ENCODE data around the gene BANF2.

The BANF2 gene

DNA sequence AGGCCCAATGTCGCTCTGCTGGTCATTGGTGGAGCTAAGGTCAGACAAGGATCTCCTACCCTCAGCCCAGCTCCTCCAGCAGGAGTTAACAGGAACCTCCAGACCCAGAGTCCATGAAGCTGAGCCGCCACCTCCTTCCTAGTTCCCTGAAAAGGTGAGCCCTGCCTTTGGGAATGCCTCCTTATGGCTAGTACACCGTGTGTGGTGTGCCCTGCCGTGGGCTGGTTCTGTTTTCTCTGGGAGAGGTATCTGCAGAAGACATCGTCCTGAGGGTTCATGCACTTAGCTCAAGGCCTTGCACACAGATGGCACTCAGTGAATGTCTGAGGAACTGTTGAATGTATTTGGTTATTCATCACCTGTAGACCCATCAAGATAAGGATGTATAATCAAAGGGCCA is 15.3 kb downstream of the BANF2 start:
- no peak overlapping the region for H3K4me3 ChIP-seq (ENCODE audit: low read depth, low read length)
- TF ChIP-seq, protein P1, sequence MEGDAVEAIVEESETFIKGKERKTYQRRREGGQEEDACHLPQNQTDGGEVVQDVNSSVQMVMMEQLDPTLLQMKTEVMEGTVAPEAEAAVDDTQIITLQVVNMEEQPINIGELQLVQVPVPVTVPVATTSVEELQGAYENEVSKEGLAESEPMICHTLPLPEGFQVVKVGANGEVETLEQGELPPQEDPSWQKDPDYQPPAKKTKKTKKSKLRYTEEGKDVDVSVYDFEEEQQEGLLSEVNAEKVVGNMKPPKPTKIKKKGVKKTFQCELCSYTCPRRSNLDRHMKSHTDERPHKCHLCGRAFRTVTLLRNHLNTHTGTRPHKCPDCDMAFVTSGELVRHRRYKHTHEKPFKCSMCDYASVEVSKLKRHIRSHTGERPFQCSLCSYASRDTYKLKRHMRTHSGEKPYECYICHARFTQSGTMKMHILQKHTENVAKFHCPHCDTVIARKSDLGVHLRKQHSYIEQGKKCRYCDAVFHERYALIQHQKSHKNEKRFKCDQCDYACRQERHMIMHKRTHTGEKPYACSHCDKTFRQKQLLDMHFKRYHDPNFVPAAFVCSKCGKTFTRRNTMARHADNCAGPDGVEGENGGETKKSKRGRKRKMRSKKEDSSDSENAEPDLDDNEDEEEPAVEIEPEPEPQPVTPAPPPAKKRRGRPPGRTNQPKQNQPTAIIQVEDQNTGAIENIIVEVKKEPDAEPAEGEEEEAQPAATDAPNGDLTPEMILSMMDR (conservative IDR thresholded peaks at IDR 0.05; ENCODE audit: low read depth, low read length): no peak
- no peak for DNase-seq (ENCODE audit: low read depth)

DNA sequence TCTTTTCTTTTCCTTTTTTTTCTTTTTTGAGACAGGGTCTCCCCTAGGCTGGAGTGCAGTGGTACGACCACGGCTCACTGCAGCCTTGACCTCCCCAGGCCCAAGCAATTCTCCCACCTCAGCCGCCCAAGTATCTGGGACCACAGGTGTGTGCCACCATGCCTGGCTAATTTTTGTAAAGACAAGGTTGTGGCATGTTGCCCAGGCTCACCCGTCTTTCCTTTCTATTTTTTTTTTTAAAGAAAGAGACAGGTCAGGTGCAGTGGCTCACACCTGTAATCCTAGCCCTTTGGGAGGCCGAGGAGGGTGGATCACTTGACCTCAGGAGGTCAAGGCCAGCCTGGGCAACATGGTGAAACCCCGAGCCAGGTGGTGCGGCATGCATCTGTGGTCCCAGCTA is 16.6 kb downstream of the BANF2 start:
- no peak overlapping the region for H3K4me3 ChIP-seq (ENCODE audit: low read depth, low read length)
- TF ChIP-seq, protein P1 (conservative IDR thresholded peaks at IDR 0.05; ENCODE audit: low read depth, low read length): no peak
- no peak for DNase-seq (ENCODE audit: low read depth)

DNA sequence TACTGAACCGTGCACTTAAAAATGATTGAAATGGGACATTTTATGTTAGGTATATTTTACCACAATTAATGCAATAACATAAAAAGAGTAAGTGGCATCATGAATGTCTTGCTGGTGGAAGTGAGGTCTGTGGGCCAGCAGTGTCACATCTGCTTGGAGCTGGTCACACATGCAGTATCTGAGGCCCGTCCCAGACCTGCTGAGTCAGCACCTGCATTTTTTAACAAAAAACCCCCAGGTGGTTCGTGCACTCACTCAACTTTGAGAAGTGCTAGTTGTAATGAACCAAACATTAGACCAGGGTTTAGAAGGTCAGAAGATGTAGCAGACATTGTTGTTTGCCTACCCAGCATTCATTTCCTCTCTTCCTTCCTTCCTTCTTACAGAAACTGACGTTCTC is 21.0 kb downstream of the BANF2 start:
- no peak overlapping the region for H3K4me3 ChIP-seq (ENCODE audit: low read depth, low read length)
- DNase-seq (ENCODE audit: low read depth): no peak
- TF ChIP-seq, protein P1 (conservative IDR thresholded peaks at IDR 0.05; ENCODE audit: low read depth, low read length): no peak

DNA sequence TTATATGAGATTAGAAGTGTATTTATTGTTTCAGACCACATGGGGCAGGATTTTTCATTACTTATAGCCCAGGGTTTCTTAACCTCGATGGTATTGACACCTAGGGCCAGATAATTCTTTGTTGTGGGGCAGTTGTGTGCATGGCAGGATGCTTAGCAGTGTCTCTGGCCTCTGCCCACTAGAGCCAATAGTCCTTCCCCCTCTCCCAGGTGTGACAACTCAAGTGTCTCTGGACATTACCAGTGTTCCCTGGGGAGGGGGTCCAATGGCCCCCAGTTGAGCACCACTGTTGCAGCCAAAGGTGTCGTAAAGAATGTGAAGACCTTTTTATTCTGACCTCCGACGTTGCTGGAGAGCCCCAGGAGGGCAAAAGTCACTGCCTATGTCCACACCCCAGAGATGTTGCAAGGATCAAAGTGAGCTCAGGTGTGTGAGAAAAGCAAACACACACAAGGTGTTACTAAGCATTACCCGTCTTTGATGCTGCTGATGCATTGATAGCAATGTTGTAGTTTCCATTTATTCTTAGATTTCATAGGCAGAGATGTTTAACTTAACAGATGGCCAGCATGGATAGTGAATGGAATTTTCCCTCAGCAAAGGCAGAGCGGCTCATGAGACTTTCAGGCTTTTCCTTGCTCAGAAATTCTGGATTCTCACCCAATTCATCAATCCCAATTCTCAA is 22.2 kb downstream of the BANF2 start:
- peak; percentile 30 for DNase-seq (ENCODE audit: low read depth)

DNA sequence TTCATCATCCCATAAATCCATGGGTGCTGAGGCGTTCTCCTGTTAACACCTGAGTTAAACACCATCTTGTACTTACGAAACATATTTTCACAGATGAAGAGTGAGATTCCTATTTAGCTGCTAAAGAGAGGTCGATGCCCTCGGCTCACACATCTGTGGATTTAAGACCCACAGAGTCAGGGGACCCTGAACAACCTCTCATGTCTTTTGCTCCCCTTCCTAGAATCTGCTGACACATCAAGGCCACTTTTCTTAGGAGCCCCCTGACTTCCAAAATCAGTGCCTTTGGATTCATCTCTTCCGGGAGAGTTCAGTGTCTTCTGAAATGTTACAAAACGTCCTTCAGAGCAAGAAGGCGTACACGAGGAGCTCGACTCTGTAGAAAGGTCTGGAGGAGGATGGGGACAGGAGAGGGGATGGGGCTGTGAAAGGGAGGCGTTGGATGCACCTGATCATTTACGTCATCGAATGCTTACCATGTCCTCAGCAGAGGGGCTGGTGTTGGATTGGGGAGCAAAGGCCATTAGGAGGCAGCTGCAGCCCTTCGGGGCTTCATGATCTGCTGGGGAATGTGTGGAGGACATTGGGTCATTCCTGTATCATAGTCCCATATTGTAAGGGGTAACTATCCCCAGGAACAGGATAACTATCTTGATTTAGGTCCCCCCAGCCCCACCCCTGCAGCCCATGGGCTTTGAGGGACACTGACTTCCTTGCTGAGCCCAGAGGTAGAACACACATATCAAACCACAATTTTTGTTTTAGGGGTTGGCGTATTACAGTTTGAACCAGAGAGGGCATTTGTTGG is 22.9 kb downstream of the BANF2 start:
- H3K4me3 ChIP-seq (ENCODE audit: low read depth, low read length): no peak overlapping the region
- TF ChIP-seq, protein P1 (conservative IDR thresholded peaks at IDR 0.05; ENCODE audit: low read depth, low read length): no peak
- DNase-seq (ENCODE audit: low read depth): no peak

More for the DNA sequence above, 22.2 kb downstream of the BANF2 start:
- TF ChIP-seq, protein P1 (conservative IDR thresholded peaks at IDR 0.05; ENCODE audit: low read depth, low read length): peak; percentile 27
- no peak overlapping the region for H3K4me3 ChIP-seq (ENCODE audit: low read depth, low read length)

DNA sequence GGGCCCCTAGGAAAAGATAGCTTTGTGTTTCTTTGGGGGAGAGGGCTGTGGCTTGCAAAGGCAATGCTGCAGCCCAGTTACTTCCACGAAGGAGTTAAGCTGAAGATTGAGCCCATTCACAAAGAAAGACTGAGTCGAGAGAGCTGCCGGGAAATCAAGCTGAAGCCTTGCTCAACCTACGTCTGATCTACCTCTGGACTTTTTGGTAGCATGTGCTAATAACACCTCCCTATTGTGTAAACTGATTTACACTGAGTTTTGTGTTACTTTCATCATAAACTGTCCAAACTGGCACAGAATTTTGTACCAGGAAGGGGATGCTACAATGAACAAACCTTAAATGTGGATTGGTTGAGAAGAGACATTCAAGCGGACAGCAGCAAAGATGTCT is 23.5 kb downstream of the BANF2 start:
- TF ChIP-seq, protein P1 (conservative IDR thresholded peaks at IDR 0.05; ENCODE audit: low read depth, low read length): no peak
- H3K4me3 ChIP-seq (ENCODE audit: low read depth, low read length): no peak overlapping the region
- no peak for DNase-seq (ENCODE audit: low read depth)

All from choroid plexus epithelial cell (primary cell).